Fibroblast of skin of right biceps (primary cell): ENCODE measurements around the gene GABRD.

Source experiments
- DNase-seq: peaks from one replicate; pipeline ENCODE4 v3.0.0-alpha.2; 2013

Gene GABRD

DNA sequence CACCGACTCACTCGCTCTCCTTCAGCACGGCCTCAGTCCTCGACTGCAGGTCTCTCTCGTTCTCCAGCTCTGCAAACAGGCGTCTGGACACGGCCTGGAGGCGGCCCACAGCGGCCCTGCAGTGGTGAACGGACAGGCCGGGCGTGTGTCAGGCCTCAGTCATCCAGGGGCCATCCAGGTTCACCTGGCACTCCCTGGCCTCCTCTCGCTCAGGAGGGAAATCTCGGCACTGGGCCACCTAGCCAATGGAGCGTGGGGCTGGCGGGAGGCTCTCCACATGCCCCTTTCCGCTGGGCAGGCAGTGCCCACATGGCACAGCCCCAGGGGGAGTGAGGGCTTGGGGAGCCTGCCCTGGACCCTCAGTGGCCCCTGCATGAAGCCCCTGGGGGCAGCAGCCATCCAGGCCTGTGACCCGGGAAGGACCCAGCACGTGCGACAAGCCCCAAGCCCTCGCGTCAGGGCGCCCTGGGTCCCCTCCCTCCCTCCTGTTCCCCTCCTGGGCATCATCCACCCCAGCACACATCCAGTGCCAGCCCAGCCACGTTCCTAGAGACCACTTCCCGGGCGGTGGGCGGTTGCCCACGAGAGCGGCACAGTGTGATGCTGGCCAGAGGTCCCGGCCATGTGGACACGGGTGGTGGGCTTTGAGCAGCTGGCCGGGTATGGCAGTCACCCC lies 33.6 kb upstream of the GABRD start:
- DNase-seq: no peak

GRCh38 chr1:1986451-1987141 lies 32.5 kb upstream of the GABRD start:
- no peak for DNase-seq

GRCh38 chr1:1987142-1987510 lies 32.0 kb upstream of the GABRD start:
- DNase-seq: no peak

- DNase-seq: no peak
These were observed 30.8 kb upstream of the GABRD start for GRCh38 chr1:1988061-1988945.

GRCh38 chr1:1989102-1989542 lies 30.0 kb upstream of the GABRD start:
- DNase-seq: no peak

DNA sequence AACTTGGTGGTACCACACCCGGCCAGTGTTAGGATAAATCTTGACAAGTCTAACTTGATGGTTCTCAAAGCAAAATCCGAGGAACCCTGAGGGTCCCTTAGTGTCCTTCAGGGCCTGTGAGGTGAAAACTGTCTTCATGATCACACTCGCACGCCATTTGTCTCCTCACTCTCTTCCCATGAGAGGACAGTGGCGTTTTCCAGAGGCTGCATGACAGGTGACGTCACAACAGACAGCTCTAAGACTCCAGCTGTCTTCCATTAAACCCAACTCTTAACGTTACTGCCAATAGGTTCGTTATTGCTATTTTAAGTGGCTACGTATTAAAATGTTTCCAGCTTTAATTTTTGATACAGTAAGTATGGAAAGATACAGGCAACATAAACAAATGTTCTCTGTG lies 29.4 kb upstream of the GABRD start:
- peak; percentile 48 for DNase-seq

DNA sequence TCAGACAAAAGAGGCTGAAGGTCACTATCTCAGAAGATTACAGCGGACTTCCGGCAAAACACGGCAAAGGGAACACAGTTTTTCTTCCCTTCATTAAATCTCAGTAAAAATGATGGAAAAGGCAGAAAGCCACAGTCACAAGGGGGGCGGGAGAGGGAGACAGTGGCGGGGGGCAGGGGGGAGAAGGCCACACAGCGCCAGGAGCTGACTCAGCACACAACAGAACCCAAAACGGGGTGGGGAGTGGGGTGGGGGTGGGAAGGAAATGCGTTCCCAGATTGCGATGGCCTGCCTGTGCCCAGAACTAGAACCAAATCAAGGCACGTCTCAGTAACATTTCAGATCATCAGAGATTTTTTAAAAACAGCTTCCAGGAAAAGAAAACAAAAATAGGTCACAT lies 28.9 kb upstream of the GABRD start:
- DNase-seq: peak; percentile 48

- no peak for DNase-seq
These were observed 24.6 kb upstream of the GABRD start for GRCh38 chr1:1994536-1994935.

DNA sequence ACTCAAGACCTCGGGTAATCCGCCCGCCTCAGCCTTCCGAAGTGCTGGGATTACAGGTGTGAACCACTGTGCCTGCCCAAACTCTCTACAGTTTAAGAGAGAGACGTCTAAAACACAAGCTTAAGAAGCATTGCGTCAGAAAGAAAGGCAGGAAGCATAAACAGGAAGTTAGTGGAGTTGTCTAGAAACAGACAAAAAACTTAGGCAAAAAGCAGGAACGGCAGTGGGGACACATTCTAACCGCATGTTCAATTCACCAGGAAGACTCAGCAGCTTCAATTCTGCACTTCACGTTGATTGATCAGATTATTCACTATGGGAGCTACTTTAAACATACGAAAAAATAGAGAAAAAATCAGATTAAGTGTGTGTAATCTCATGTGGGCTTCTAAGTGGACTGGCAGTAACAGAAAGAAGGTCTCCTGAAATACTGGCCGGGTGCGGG lies 22.9 kb upstream of the GABRD start:
- no peak for DNase-seq

GRCh38 chr1:1997576-1997975 lies 21.6 kb upstream of the GABRD start:
- DNase-seq: no peak

DNA sequence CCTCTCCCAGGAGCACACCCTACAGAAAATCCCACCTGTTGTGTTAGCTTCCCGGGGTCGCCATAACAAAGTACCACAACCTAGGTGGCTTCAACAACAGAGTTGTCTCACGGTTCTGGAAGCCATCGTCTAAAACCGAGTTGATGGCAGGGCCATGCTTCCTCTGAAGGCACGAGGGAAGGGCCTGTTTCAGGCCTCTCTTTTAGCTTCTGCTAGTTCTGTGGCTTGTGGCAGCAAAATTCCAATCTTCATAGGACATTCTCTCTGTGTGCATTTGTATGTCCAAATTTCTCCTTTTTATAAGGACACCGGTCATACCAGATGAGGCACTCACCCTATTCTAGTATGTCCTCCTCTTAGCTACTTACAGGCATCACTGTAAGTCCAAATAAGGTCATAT lies 18.7 kb upstream of the GABRD start:
- DNase-seq: no peak

- no peak for DNase-seq
These were observed 18.3 kb upstream of the GABRD start for GRCh38 chr1:2000850-2001249.

- no peak for DNase-seq
These were observed 17.3 kb upstream of the GABRD start for GRCh38 chr1:2001773-2002411.

DNA sequence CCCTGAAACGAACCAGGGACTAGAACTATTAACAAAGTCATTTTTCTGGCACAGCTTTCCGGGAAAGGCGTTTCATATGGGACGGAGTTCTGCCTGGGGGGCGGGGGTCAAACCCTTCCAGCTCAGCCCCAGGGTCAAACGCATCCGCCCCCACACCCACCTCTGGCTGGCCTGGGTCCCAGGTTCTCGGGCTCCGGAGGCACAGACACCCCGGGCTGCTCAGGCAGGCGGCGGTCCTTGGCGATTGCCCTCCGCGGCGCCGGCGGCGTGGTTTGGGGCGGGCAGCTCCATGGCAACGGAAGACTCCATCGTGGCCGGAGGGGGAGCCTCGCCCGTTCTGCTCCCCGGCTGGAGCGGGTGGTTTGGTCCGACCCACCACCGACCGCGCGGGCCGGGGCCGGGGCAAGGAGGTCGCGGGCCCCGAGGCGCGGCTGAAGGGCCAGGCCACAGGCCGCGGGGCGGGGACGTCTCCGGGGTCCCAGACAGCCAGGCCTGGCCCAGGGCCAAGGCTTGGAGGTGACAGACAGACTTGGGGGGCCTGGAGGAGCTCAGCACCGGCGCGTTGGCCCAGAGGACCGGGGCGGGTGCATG lies 15.5 kb upstream of the GABRD start, which contains the start of gene CFAP74:
CFAP74 (minus strand) TSS at position 246 of the 591 bp plus-strand sequence. CDS start 12,830 bp downstream, outside the sequence.
- DNase-seq: peak; percentile 42

DNA sequence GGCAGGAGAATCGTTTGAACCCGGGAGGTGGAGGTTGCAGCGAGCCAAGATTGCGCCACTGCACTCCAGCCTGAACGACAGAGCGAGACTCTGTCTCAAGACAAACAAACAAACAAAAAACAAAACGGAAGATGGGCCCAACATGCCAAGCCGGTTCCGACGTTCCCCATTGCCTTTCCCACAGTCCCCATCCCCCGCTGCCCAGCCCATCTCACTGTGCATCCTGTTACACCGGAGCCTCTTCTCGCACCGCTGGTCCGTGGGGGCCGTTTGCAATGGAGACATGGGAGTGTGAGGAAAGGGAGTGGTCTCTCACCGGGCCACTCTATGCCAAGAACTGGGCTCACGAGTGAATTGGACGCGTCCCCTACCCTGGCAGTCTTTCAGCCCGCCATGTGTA lies 14.3 kb upstream of the GABRD start:
- no peak for DNase-seq

- DNase-seq: no peak
These were observed 9.8 kb upstream of the GABRD start for GRCh38 chr1:2009101-2010053.

DNA sequence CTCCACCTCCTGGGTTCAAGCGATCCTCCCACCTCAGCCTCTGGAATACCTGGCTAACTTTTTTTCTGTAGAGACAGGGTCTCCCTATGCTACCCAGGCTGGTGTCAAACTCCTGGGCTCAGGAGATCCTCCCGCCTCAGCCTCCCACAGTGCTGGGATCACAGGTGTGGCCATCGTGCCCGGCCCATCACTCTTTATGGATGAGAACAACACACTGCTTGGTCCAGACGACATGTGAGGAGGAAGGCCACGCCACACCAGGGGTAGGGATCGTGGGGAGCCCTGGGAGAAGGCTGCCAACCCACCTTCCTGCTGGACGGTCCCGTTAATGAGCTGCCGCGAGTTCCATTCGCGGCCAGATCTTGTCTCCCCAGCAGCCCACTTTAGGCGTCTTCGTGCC lies 5.0 kb upstream of the GABRD start:
- DNase-seq: no peak

GRCh38 chr1:2014741-2015735 lies 4.1 kb upstream of the GABRD start:
- DNase-seq: no peak

- no peak for DNase-seq
These were observed 3.0 kb upstream of the GABRD start for GRCh38 chr1:2016123-2016522.
